ENCODE results near the gene DYNLRB1.
"Not testable (repeated sequence)": the region's sequence is repeated elsewhere in the genome, so short reads cannot be mapped to it uniquely, and the experiment has no call there.

The DYNLRB1 gene

DNA sequence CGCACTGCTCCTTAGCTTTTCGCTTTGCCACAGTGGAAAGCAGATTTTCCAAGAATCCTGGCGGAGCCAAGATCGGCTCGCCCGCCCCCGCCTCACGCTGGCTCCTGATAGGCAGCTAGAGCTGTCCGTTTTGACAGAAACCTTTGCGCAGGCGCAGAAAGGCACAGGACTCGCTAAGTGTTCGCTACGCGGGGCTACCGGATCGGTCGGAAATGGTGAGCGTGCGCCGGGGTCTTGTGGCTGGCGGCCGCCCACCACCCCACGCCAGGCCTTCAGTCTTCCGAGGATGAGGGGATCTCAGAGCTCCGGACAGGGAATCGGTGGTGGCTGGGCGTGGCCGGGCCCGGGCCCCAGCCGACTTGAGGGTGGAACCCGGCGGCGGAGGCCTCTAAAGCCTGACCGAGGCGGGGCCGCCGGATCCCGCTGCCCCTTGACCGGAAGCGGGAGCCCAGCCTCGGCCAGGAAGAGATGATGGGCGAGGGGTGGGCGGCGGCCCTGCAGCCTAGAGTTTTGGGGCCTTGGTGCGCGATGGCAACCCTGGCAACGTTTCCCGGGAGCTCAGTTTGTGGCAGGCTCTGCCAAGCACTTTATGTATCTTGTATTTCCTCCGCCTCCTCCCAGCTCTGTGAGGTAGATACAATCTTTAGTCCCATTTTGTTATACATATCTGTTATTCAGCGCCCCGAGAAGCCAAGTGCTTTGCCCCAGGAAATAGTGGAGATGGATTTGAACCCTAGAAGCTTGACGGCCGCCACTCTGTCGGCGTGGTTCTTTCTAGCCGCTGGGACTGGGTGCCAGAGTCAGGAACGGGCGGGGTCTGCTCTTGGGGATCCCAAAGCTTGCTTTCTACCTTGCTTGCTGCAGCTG, at the start of gene DYNLRB1:
TSS of gene DYNLRB1 (plus strand) at position 176 of the 867 bp plus-strand sequence. CDS start at position 213, 37 bp downstream.
- DNase-seq (ENCODE audit: low read depth): peak; percentile 94

DNA sequence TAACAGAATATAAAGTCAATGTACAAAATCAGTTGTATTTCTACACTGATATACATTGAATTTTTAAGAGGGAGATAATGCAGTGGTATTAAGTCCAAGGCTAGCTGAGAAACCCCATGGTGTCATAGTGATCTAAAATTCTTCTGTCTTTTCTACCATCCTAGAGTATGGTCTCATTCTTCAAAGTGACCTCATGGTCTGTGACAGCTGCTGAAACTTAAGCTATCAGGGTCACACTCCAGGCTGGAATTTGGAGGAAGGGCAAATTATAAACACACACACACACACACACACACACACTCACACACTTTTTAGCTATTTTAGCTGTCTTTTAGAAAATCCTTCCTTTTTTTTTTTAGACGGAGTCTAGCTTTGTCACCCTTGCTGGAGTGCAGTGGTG, 47.3 kb upstream of the DYNLRB1 start:
- DNase-seq (ENCODE audit: low read depth): no peak

DNA sequence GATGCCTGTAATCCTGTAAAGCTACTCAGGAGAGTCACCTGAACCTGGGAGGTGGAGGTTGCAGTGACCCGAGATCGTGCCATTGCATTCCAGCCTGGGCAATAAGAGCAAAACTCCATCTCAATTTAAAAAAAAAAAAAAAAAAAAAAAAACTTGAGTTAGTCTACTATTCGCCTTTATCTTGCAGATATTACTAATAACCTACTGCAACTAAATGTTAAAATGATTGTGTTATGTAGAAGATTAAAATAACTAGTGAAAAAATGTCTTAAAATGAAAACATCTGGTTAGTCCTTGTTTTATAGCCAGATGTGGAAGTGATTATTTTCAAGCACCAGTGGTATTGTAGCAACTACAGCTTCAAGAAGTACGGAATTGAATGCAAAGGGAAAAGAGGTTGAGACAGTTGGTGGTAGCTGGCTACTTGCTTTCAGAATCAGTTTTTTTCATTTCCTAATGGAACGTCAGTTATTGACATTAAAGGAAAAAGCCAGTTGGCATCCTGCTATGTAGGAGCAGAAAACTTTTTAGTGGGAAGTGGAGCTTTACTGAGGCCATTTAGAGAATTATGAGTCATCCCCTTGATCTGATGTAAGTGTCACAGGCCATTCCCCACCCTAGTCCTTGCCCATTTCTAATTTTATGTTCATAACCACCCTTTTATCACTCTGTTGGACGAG, 43.8 kb upstream of the DYNLRB1 start:
- peak; percentile 53 for DNase-seq (ENCODE audit: low read depth)

DNA sequence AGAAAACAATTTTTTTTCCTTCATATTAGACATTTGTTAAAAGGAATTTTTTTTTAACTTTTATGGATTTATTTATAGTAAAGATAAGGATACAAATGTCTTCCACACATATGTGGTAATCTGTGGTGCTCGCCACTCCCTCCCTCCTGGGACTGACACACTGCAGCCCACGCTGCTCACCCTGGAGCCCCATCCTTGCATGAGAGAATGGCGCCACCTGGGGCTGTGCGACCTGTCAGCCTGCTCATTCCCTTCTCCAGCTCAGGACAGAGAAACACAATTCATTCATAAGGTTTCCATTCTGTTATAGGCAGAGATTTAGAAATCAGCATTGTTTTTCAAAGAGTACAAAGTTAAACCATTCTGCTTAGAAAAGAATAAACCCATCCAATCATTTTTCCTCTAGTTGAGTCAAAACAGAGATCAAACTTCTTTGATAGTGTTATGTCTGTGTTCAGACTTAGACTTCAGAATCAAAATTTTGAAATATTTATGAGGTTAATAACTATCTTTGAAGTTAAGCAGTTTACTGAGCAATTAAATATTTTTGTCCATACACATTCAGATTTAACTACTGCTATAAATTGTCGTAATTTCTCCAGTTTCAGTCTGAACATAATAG, 42.8 kb upstream of the DYNLRB1 start:
- DNase-seq (ENCODE audit: low read depth): peak; percentile 11

DNA sequence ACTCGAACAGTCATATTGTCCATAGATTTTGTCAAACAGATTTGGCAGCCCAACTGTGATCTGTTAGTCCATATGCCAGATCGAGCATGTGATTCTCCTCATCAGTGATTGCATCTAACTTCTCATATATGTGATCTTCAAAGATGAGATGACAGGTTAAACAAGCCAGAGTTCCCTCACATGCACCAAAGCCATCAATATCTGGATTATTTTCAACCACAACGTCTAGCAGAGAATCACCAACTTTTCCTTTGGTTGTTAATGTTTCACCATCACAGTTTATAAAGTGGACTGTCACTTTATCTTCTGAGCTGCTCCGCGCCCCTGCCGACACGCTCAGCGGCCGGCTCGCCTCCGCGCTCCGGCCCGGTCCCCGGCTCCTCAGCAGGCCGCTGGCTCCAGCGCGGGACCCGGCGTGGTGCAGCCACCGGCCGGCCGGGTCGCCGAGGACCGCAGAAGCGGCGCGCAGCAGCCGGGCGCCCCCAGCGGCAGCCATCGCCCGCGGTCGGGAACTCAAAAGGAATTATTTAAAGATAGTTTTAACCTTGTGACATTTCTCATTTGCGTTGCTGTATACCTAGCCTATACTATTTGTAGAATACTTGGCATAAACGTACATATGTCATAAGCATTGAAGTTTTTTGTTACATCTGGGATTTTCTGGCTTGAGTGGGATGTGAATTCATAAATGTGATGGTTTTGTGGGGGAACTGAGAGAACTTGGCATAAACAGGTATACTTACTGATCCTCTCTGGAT, 40.1 kb upstream of the DYNLRB1 start:
- no peak for DNase-seq (ENCODE audit: low read depth)

DNA sequence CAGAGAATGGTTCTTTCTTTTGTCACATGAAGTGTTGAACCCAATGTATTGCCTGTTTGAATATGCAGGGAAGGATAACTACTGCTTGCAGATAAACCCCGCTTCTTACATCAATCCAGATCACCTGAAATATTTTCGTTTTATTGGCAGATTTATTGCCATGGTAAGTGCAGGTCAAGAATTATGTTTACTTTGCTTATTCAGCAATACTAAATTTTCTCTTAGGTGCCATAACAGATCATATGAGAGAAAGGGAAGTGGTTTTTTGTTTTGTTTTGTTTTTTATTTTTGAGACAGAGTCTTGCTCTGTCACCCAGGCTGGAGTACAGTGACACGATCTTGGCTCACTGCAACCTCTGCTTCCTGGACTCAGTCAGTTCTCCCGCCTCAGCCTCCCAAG, 36.6 kb upstream of the DYNLRB1 start:
- DNase-seq (ENCODE audit: low read depth): no peak

DNA sequence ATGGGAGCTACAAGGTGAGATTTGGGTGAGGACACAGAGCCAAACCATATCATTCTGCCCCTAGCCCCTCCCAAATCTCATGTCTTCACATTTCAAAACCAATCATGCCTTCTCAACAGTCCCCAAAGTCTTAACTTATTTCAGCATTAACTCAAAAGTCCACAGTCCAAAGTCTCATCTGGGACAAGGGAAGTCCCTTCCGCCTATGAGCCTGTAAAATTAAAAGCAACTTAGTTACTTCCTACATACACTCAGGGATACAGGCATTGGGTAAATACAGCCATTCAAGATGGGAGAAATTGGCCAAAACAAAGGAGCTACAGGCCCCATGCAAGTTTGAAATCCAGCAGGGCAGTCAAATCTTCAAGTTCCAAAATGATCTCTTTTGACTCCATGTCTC, 34.1 kb upstream of the DYNLRB1 start:
- not testable (repeated sequence) for DNase-seq (ENCODE audit: low read depth)

DNA sequence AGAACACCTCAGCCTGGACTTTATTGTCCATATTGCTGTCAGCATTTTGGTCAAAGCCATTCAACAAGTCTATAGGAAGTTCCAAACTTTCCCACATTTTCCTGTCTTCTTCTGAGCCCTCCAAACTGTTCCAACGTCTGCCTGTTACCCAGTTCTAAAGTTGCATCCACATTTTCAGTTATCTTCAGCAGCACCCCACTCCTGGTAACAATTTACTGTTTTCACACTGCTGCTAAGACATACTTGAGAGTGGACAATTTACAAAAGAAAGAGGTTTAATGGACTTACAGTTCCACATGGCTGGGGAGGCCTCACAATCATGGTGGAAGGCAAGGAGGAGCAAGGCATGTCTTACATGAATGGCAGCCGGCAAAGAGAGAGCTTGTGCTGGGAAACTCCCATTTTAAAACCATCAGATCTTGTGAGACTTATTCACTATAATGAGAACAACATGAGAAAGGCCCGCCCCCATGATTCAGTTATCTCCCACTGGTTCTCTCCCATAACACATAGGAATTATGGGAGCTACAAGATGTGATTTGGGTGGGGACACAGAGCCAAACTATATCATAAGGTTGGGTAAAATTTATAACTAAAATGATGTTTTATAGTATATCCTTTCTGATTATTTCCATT, 32.5 kb upstream of the DYNLRB1 start:
- DNase-seq (ENCODE audit: low read depth): not testable (repeated sequence)

DNA sequence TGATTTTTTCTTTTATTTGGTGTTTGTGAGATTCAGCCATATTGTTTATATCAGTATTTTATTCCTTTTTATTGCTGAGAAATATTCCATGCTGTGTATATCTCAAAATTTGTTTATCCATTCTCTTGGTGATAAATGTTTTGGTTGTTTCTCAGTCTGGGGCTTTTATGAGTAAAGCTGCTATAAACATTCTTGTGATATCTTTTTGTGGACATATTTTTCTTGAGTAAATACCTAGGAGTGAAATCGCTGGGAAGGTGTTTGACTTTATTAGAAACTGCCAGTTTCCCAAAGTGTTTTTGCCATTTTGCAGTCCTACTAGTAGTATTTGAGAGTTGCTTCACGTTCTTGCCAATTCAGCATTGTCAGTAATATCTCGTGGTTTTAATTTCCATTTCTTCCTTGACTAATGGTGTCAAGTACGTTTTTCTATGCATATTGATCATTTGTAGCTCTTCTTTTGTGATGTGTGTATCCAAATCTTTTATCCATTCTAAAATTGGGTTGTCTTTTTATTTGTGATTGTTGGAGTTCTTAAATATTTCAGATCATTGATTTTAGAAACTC, 31.1 kb upstream of the DYNLRB1 start:
- DNase-seq (ENCODE audit: low read depth): no peak

DNA sequence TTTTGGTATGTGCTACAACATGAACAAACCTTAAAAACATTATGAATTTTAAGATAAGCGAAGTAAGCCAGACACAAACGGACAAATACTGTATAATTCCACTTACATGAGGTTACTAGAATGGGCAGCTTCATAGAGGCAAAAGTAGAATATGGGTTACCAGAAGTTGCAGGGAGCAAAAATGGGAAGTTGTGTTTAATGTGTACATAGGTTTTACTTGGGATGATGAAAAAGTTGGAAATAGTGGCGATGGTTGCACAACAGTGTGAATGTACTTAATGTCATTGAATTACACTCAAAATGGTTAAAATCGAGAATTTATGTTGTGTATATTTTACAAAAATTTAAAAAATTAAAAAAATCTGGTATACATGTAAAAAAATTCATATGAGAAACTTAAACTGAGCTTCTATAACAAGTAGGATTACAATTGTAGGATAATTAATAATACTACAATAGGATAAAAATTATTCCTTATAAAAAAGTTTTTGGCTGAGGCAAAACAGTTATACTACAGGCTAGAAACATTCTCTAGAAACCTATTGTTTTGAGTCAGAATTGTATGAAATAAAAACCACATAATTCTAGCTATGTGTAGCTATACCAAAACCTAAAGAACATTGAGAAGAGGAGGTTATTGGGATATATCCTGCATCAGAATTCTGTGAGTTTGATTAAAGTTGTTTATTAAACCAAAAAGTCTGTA, 24.8 kb upstream of the DYNLRB1 start:
- DNase-seq (ENCODE audit: low read depth): no peak

DNA sequence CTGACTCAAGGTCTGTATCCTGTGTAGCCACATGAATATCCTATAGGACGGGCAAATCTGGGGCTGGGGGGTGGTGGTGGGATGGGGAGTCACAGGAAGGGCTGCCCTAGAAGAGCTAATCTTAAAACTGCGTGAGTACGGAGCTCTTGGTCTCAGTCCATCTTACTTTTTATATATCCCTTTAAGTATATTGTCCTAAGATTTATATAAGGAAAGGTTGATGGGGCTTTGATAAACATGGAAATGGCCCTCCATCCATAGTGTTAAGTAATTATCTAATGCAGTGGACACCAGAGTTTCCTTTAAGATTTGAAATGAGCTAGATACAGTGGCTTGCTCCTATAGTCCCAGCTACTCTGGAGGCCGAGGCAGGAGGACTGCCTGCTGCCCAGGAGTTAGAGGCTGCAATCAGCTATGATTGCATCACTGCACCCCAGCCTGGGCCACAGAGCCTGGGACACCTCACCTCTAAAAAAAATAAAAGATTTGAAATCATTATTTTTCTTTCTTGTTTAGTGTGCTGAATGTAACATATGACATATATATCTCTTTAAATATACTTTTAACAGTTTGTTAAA, 24.2 kb upstream of the DYNLRB1 start:
- DNase-seq (ENCODE audit: low read depth): no peak

DNA sequence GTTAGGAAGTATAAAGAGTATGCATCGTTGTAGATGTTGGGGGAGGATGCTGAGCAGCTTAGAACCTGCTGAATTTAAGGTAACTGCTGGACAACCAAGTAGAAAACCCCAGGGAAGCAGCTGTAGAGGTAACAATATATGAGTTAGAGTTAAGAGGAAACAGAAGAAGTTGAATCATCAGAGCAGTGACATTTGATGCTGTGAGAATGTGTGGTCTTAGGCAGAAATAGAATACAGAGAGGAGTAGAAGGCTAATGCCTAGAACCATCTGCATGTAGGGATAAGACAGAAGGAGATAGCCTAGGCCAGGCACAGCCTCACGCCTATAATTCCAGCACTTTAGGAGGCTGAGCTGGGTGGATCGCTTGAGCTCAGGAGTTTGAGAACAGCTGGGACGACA, 22.6 kb upstream of the DYNLRB1 start:
- DNase-seq (ENCODE audit: low read depth): no peak

DNA sequence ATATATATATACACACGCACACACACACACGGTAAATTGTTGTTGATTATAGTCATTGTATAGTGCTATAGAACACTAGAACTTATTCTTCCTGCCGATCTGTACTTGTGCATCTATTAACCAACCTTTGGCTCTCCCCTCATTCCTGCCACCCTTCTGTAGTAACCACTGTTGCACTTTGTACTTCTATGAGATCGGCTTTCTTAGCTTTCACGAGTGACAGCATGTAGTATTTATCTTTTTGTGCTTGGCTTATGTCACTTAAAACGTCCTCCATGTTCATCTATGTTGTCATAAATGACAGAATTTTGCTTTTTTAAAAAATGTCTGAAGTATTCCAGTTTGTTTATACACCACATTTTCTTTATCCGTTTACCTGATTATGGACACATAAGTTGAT, 20.9 kb upstream of the DYNLRB1 start:
- no peak for DNase-seq (ENCODE audit: low read depth)

DNA sequence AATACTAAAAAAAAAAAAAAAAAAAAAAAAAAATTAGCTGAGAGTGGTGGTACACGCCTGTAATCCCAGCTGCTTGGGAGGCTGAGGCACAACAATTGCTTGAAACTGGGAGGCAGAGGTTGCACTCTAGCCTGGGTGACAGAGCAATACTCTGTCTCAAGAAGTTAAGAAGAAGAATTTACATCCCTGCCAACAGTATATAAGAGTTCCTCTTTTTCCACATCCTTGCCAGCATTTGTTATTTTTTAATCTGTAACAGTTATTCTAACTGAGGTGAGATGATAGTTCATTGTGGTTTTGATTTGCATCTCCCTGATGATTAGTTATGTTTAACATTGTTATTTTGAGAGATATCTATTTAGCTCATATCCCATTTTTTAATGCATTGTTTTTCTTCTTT, 20.3 kb upstream of the DYNLRB1 start:
- no peak for DNase-seq (ENCODE audit: low read depth)

DNA sequence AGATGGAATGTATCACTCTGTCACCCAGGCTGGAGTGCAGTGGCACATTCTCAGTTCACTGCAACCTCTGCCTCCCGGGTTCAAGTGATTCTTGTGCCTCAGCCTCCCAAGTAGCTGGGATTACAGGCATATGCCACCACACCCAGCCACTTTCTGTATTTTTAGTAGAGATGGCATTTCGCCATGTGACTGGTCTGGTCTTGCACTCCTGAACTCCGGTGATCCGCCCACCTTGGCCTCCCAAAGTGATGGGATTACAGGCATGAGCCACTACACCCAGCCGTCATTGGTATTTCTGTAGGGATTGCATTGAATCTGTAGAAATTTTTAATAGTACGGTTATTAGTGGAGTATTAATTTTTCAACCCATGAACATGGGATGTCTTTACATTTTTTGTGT, 18.6 kb upstream of the DYNLRB1 start:
- not testable (repeated sequence) for DNase-seq (ENCODE audit: low read depth)

DNA sequence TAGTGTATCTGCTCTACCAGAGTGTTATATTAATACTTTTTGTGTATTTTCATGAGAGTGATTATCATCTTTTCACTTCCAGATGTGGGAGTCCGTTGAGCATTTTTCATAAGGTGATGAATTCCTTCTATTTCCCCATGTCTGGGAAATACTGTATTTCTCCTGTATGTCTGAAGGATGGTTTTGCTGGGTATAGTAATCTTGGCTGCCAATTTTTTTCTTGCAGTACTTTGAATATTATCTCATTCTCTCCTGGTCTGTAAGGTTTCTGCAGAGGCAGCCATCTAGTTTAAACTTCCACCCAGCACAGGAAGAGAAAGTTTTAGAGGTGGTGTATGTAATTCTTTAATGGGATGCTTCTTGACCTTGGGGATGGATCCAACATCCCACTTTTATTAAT, 15.4 kb upstream of the DYNLRB1 start:
- DNase-seq (ENCODE audit: low read depth): no peak

DNA sequence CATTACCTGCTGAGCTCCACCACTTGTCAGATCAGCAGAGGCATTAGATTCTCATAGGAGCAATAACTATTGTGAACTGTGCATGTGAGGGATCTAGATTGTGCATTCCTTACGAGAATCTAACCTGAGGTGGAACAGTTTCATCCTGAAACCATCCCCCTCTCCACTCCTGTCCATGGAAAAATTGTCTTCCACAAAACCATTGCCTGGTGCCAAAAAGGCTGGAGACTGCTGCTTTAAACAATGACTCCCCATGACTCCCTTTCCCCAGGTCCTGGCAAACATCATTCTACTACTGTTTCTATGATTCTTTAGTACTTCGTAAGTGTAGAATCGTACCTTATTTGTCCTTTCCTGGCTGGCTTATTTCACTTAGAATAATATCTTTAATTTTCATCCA, 9.7 kb upstream of the DYNLRB1 start:
- DNase-seq (ENCODE audit: low read depth): no peak

DNA sequence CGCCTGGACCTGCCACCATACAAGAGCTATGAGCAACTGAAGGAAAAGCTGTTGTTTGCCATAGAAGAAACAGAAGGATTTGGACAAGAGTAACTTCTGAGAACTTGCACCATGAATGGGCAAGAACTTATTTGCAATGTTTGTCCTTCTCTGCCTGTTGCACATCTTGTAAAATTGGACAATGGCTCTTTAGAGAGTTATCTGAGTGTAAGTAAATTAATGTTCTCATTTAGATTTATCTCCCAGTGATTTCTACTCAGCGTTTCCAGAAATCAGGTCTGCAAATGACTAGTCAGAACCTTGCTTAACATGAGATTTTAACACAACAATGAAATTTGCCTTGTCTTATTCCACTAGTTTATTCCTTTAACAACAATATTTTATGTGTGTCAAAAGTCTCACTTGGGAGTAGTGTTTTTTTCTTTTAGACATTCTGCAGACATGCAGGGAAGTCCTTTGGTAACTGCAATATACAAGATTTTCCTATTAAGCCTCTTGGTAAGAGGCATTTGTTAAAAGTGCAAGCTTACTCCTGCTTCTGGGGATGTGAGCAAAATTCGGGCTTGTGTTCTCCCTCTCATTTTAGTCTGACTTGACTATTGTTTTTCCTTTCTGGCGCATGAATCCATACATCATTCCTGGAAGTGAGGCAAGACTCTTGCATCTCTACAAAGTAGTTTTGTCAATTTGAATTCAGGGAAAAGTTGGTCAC, 8.4 kb upstream of the DYNLRB1 start:
- DNase-seq (ENCODE audit: low read depth): no peak

DNA sequence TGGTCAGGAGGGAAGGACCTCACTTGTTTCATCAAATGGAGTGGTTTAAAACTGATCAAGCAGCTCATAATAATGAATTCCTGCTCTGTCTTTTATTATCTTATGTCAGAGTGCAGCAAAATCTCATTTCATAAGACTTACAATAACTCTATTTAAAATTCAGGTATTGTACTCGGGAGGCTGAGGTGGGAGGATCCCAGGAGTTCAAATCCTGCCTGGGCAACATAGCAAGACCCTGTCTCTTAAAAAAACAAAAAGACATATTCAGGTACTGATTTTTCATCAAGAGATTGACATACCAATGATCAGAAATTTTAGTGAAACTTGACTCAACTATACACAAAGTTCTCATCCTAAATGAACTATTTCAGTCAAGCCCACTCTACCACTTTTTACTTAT, 5.6 kb upstream of the DYNLRB1 start:
- no peak for DNase-seq (ENCODE audit: low read depth)

DNA sequence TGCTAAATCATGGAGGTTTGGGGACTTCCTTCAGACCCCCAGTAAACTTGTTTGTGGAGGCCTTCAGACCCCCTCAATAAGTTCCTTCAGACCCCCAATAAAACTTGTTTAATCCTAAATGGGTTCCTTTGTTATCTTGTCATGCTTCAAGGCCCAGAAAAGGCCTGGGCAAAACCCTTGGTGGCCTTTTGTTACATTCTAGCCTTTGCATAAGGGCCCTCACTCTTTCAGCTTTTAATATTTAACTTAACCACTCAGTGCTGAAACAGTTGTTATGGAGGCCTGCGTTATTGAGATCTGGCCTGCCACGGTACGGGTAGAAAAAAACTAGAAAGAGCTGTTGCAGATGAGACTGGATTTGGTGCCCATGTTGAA, 4.3 kb upstream of the DYNLRB1 start:
- no peak for DNase-seq (ENCODE audit: low read depth)

All from HS-27A (cell line).